Type B pancreatic cell (in vitro differentiated cells): ENCODE measurements around the gene IL22. TPM values are rescaled to one million over a fixed set of nuclear protein-coding genes. Genes with fewer than 3 reads are reported as not detected.

Source experiments
- DNase-seq: peaks from one replicate; pipeline ENCODE4 v3.0.0; 2021; ENCODE audit warnings: mixed read lengths; ENCODE audit not compliant: unreplicated experiment; ENCODE audit errors: extremely low spot score
- H3K27ac Mint-ChIP-seq: 2 replicates; pipeline ENCODE4 v1.8.0; 2021; ENCODE audit warnings: mild to moderate bottlenecking, mixed read lengths
- H3K27me3 Mint-ChIP-seq: 2 replicates; pipeline ENCODE4 v1.8.0; 2021; ENCODE audit warnings: mixed read lengths
- H3K36me3 Mint-ChIP-seq: 2 replicates; pipeline ENCODE4 v1.8.0; 2021; ENCODE audit warnings: mixed read lengths
- H3K4me1 Mint-ChIP-seq: one replicate; pipeline ENCODE4 v1.8.0; 2021; ENCODE audit warnings: mixed read lengths; ENCODE audit not compliant: unreplicated experiment
- H3K4me3 Mint-ChIP-seq: 2 replicates; pipeline ENCODE4 v1.8.0; 2021; ENCODE audit warnings: mild to moderate bottlenecking, mixed read lengths
- H3K9me3 Mint-ChIP-seq: 2 replicates; pipeline ENCODE4 v1.8.0; 2021; ENCODE audit warnings: mixed read lengths
- CTCF ChIP-seq: fragments of 200-600 bp; sonication (generic); conservative IDR thresholded peaks from 2 replicates; pipeline ENCODE4 v1.5.0; 2021; ENCODE audit warnings: antibody characterized with exemption, mild to moderate bottlenecking
- total RNA-seq: library from RNA; stranded (reverse); gene quantifications from 2 replicates; pipeline ENCODE4 v1.2.1, GENCODE V29; 2021; ENCODE audit warnings: low replicate concordance

IL22 gene
- total RNA-seq, 1 donor from 2014 or later, result not detected

GRCh38 chr12:68237078-68237477 lies 16.3 kb downstream of the IL22 start:
- DNase-seq, result no peak
- Mint-ChIP-seq H3K4me3 (no peak overlapping the region), H3K4me1 (peaks cover 19% of the 10 kb centered on the region), H3K27ac (no peak overlapping the region), H3K36me3 (no peaks in the 10 kb centered on the region), H3K9me3 (peaks cover 4% of the 10 kb centered on the region), H3K27me3 (peaks cover 12% of the 10 kb centered on the region)
- TF ChIP-seq CTCF, result no peak

- DNase-seq, result no peak
- Mint-ChIP-seq H3K9me3 (peaks cover 4% of the 10 kb centered on the region), H3K4me1 (peaks cover 19% of the 10 kb centered on the region), H3K36me3 (no peaks in the 10 kb centered on the region), H3K27ac (no peak overlapping the region), H3K4me3 (no peak overlapping the region), H3K27me3 (peaks cover 12% of the 10 kb centered on the region)
- no peak for TF ChIP-seq CTCF
Measured at GRCh38 chr12:68236421-68237059, 16.9 kb downstream of the IL22 start.

- Mint-ChIP-seq H3K27me3 (peaks cover 12% of the 10 kb centered on the region), H3K27ac (no peak overlapping the region), H3K36me3 (no peaks in the 10 kb centered on the region), H3K9me3 (peaks cover 4% of the 10 kb centered on the region), H3K4me3 (no peak overlapping the region), H3K4me1 (peaks cover 13% of the 10 kb centered on the region)
- DNase-seq, result no peak
- no peak for TF ChIP-seq CTCF
Measured at GRCh38 chr12:68235576-68235975, 17.8 kb downstream of the IL22 start.

DNA sequence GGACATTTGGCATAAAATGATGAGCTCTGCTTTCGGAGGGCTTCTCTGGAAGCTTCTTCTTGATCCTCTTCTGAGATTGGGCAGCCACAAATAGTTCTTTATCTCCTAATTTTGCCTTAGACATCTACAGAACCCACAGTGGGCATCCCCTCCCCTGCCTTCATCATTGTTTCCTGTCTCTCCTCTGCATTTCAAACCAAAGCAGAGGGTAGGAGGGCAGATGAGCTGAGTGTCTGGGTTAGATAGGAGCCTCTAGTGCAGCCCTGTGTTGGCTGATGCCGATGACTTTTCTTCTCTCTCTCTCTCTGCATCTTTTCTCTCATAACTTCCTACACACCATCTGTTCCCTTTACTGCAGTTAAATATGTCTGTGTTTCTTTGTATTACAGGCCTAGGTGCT lies 19.3 kb downstream of the IL22 start:
- peaks cover 12% of the 10 kb centered on the region for H3K27me3 Mint-ChIP-seq
- H3K4me1 Mint-ChIP-seq, result peaks cover 3% of the 10 kb centered on the region
- no peak overlapping the region for H3K4me3 Mint-ChIP-seq
- DNase-seq, result no peak
- peaks cover 4% of the 10 kb centered on the region for H3K9me3 Mint-ChIP-seq
- no peaks in the 10 kb centered on the region for H3K36me3 Mint-ChIP-seq
- TF ChIP-seq CTCF, result no peak
- H3K27ac Mint-ChIP-seq, result no peak overlapping the region

DNA sequence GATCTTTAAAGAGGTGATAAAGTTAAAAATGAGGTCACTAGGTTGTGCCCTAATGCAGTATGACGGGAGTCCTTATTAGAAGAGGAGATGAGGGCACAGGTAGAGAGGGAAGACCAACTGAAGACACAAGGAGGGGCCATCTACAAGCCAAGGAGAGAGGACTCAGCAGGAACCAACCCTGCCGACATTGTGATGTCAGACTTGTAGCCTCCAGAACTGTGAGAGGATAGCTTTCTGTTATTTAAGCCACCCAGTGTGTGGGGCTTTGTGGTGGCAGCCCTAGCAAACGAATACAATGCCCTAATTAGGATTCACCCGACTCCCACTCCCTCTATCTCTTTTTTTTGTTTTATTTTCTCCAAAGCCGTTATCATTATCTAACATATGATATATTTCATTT lies 19.9 kb downstream of the IL22 start:
- no peak overlapping the region for H3K4me3 Mint-ChIP-seq
- peaks cover 4% of the 10 kb centered on the region for H3K9me3 Mint-ChIP-seq
- H3K27me3 Mint-ChIP-seq, result peaks cover 12% of the 10 kb centered on the region
- no peaks in the 10 kb centered on the region for H3K36me3 Mint-ChIP-seq
- no peak for DNase-seq
- H3K4me1 Mint-ChIP-seq, result peaks cover 3% of the 10 kb centered on the region
- TF ChIP-seq CTCF, result no peak
- no peak overlapping the region for H3K27ac Mint-ChIP-seq

GRCh38 chr12:68231691-68232090 lies 21.7 kb downstream of the IL22 start:
- TF ChIP-seq CTCF, result no peak
- H3K27ac Mint-ChIP-seq, result no peak overlapping the region
- no peaks in the 10 kb centered on the region for H3K36me3 Mint-ChIP-seq
- no peak overlapping the region for H3K4me3 Mint-ChIP-seq
- H3K9me3 Mint-ChIP-seq, result no peaks in the 10 kb centered on the region
- H3K4me1 Mint-ChIP-seq, result no peaks in the 10 kb centered on the region
- no peak for DNase-seq
- H3K27me3 Mint-ChIP-seq, result peaks cover 12% of the 10 kb centered on the region
